Muscle layer of duodenum (tissue), 2 donors: ENCODE measurements around the gene GRIK4.

ENCODE experiments used
- H3K27ac ChIP-seq: one replicate; pipeline ENCODE4 v1.7.0; 2013; ENCODE audit warnings: mild to moderate bottlenecking, low read length
- H3K27me3 ChIP-seq: one replicate; pipeline ENCODE4 v1.7.0; 2013; ENCODE audit warnings: low read depth, mild to moderate bottlenecking, control low read depth, low read length
- H3K36me3 ChIP-seq, 2 donors: one replicate each; pipeline ENCODE4 v1.7.0; 2013; ENCODE audit warnings: low read length in 2 of 2, control low read depth in 1 of 2, mild to moderate bottlenecking in 1 of 2; ENCODE audit not compliant: insufficient read depth in 2 of 2, control insufficient read depth in 1 of 2
- H3K4me1 ChIP-seq, 2 donors: one replicate each; pipeline ENCODE4 v1.7.0; 2013; ENCODE audit warnings: low read length in 2 of 2, mild to moderate bottlenecking in 2 of 2, control low read depth in 1 of 2, moderate library complexity in 1 of 2; ENCODE audit not compliant: insufficient read depth in 2 of 2, control insufficient read depth in 1 of 2
- H3K4me3 ChIP-seq, 2 donors: one replicate each; pipeline ENCODE4 v1.7.0; 2013; ENCODE audit warnings: low read length in 2 of 2, low read depth in 1 of 2, mild to moderate bottlenecking in 1 of 2
- H3K9me3 ChIP-seq, 2 donors: one replicate each; pipeline ENCODE4 v1.7.0; 2013; ENCODE audit warnings: low read length in 2 of 2, control low read depth in 1 of 2, mild to moderate bottlenecking in 1 of 2; ENCODE audit not compliant: control insufficient read depth in 1 of 2
- donor health status: healthy.

Gene GRIK4

DNA sequence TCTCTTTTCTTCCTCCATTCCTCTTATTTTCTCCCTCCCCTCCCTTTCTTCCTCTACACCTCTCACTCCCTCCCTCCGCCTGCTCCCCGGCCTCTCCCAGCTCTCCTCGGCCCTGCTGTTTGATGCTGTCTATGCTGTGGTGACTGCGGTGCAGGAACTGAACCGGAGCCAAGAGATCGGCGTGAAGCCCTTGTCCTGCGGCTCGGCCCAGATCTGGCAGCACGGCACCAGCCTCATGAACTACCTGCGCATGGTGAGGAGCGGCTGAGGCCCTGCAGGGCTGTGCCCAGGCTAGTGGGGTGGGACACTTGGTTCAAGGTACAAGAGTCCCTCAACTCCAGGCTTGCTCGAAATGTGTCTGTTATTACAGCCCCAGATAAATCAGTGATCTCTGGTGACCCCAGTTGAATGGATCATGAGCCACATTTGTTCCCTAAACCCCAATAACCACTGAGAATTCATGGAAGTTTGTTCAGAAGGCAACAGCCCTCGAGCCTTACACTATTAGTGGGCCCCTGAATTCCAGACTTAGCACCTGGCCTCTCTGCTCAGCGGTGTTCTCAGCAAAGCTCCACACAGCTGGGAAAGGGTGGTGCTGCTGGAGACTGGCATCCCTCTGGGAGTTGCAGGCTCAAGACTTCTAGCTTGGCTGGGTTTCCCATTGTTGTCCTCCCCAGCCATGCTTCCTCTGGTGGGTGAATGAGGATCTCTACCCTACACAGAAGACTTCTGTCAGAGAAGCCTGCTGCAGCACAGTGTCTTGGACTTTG lies 362.6 kb downstream of the GRIK4 start:
- no peaks in the 10 kb centered on the region for H3K4me1 ChIP-seq
- no peaks in the 10 kb centered on the region for H3K27me3 ChIP-seq
- no peak overlapping the region for H3K4me3 ChIP-seq
- H3K36me3 ChIP-seq, result no peaks in the 10 kb centered on the region
- H3K9me3 ChIP-seq, result no peaks in the 10 kb centered on the region
- no peak overlapping the region for H3K27ac ChIP-seq

DNA sequence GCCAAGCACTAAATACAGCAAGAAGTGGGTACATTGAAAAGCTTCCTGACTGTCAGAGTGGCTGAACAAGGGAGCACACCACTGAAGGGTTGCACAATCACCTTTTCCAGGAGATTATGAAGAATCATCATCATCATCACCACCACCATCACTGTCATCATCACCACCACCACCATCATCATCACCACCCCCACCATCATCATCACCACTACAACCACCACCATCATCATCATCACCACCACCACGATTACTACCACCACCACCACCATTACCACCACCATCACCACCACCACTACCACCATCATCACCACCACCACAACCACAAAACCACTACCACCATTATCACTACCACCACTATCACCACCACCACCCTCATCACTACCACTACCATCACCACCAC lies 364.4 kb downstream of the GRIK4 start:
- Histone ChIP-seq H3K36me3 (no peaks in the 10 kb centered on the region), H3K9me3 (no peaks in the 10 kb centered on the region), H3K27me3 (no peaks in the 10 kb centered on the region), H3K4me1 (no peaks in the 10 kb centered on the region), H3K27ac (no peak overlapping the region), H3K4me3 (no peak overlapping the region)

GRCh38 chr11:120877746-120878365 lies 366.3 kb downstream of the GRIK4 start:
- Histone ChIP-seq H3K27me3 (no peaks in the 10 kb centered on the region), H3K9me3 (no peaks in the 10 kb centered on the region), H3K36me3 (no peaks in the 10 kb centered on the region), H3K27ac (no peak overlapping the region), H3K4me1 (no peaks in the 10 kb centered on the region), H3K4me3 (no peak overlapping the region)

DNA sequence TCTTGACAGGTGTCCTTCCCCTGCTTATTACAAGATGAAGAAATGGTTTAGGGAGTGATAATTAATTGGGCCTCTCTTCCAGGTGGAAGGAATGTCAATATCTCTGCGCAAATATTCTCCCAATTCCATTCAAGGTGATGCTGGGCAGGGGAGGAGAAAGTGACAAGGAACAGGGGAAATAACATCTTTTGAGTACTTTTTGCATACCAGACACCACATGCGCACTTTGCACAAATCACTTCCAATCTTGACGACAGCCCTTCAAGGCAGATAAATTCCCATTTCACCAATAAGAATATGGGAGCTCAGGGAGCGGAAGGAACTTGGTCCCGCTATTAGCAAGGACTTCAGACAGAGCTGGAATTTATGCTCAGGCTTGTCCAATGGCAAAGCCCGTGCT lies 367.2 kb downstream of the GRIK4 start:
- Histone ChIP-seq H3K9me3 (no peaks in the 10 kb centered on the region), H3K27ac (no peak overlapping the region), H3K4me3 (no peak overlapping the region), H3K36me3 (no peaks in the 10 kb centered on the region), H3K4me1 (no peaks in the 10 kb centered on the region), H3K27me3 (no peaks in the 10 kb centered on the region)

DNA sequence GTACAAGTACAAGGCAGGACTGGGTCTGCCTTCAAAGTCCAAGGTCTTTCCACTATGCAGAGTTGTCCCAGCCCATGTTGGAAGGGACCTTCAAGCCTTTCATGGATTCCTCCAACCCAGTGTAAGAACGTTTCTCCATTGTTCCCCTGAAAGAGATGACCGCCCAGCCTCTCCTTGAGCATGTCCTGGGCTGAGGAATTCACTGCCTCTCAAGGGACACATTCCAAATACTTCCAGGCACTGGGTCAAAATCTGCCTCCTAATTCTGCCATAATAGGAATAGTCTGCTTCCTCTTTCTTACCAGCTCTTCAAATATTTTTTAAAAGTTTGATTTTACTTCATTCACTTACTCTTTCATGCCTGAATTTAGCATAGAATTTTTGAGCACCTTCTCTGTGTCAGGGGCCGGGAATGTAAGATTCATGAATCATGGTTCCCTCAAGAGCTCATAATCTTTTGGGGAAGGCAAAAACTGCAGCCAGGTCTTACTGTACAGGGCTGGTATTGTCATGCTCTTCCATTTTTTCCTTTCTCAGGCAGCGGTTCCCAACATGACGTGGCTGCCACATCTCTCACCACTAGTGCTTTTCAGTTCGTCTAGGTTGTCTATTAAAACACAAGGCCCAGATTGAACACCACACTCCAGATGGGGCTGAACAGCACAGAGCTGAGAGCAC lies 369.1 kb downstream of the GRIK4 start:
- no peaks in the 10 kb centered on the region for H3K4me1 ChIP-seq
- H3K36me3 ChIP-seq, result no peaks in the 10 kb centered on the region
- H3K27me3 ChIP-seq, result no peaks in the 10 kb centered on the region
- no peak overlapping the region for H3K4me3 ChIP-seq
- no peaks in the 10 kb centered on the region for H3K9me3 ChIP-seq
- no peak overlapping the region for H3K27ac ChIP-seq

DNA sequence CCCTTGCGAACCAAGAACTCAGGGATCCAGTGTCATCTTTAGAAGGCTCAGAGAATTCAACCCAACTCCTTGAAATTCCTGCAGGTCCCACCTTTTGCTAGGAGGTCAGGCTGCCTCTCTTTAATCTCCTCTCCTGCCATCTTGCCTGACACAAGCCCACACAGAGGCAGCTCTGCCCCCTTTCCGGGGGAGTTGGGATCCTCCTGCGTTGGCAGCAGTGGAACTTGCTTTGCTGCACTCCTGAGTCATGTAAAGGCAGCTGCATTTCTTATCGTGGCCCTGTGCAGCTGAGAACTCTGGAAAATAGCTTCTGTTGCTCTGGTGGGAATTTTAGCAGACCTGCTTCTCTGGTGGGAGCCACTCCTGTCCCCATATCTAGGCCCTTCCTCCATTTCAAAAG lies 370.0 kb downstream of the GRIK4 start:
- no peaks in the 10 kb centered on the region for H3K27me3 ChIP-seq
- H3K9me3 ChIP-seq, result no peaks in the 10 kb centered on the region
- no peak overlapping the region for H3K4me3 ChIP-seq
- H3K36me3 ChIP-seq, result no peaks in the 10 kb centered on the region
- H3K4me1 ChIP-seq, result no peaks in the 10 kb centered on the region
- no peak overlapping the region for H3K27ac ChIP-seq

GRCh38 chr11:120882175-120882574 lies 370.6 kb downstream of the GRIK4 start:
- H3K4me1 ChIP-seq, result no peaks in the 10 kb centered on the region
- H3K9me3 ChIP-seq, result no peaks in the 10 kb centered on the region
- H3K27me3 ChIP-seq, result no peaks in the 10 kb centered on the region
- no peaks in the 10 kb centered on the region for H3K36me3 ChIP-seq
- no peak overlapping the region for H3K4me3 ChIP-seq
- no peak overlapping the region for H3K27ac ChIP-seq

DNA sequence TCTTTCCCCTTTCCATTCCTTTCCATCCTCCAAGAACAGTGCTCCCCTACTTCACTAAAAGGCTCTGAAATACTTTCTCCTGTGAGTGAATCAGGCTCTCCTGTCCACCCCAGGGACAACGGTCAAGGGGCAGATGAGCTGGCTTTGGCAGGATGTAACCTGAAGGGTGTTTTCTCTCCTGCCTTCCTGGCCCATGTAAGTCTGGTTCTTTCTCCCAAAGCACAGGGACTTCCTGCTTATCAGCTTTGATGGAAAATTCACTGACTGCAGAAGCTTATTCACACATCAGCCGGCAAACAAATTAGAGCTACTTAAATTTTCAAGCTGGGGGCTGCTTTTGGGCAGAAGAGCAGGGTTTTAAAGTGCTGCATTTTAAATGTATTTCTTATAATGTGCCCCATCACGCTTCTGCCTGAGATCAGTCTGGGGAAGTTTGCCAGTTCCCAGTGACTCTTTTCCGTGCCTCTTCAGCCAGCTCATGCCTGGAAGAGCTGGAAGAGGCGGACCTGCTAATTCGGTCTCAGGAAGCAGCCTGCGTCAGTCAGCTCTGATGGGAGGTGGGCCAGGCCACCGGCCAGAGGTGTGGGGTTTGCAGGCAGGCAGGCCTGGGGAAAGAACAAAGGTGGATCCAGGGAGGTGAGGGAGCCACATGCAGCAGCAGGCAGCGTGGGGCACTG lies 372.0 kb downstream of the GRIK4 start:
- no peak overlapping the region for H3K4me3 ChIP-seq
- H3K36me3 ChIP-seq, result no peaks in the 10 kb centered on the region
- no peaks in the 10 kb centered on the region for H3K4me1 ChIP-seq
- H3K27me3 ChIP-seq, result no peaks in the 10 kb centered on the region
- H3K9me3 ChIP-seq, result no peaks in the 10 kb centered on the region
- H3K27ac ChIP-seq, result no peak overlapping the region

DNA sequence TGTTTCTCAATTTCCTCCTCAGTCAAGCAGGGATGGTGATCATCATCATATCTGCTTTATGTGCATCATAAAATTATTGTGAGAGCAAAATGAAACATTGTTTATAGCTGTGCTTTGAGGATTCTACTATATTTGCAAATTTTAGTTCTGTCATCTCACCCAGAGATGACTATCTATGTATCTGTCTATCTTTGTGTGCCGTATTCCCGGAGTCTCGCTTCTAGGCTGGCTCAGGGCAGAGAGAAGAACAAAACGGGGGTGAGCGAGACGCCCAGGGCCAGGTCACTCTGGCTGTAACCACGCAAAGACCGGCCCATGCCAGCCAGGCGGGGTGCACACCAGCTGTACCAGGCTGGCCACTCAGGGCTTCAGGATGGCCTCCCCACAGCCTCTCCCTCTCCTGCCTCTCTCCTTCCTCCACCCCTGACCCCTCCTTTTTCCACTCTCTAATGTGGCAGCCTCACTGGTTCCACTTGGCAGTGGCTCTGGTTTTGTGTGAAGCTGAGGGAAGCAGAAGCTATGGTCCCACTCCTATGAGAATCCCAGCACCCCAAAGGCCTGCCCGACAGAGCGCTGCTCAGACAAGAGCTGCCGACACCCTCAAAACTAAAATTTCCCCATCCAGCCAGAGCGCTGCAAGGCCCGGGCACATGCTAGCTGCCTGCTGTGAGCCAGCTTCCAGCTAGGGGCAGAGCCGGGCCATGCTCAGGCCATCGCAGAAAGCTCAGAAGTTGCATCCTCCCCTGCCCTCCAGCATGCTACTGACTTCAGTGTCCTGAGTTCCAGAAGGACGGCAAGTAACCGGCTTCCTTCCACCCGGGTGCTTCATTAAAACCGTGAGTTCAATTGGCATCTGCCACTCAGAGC lies 372.8 kb downstream of the GRIK4 start:
- Histone ChIP-seq H3K27ac (no peak overlapping the region), H3K4me1 (no peaks in the 10 kb centered on the region), H3K36me3 (no peaks in the 10 kb centered on the region), H3K27me3 (no peaks in the 10 kb centered on the region), H3K4me3 (no peak overlapping the region), H3K9me3 (no peaks in the 10 kb centered on the region)

DNA sequence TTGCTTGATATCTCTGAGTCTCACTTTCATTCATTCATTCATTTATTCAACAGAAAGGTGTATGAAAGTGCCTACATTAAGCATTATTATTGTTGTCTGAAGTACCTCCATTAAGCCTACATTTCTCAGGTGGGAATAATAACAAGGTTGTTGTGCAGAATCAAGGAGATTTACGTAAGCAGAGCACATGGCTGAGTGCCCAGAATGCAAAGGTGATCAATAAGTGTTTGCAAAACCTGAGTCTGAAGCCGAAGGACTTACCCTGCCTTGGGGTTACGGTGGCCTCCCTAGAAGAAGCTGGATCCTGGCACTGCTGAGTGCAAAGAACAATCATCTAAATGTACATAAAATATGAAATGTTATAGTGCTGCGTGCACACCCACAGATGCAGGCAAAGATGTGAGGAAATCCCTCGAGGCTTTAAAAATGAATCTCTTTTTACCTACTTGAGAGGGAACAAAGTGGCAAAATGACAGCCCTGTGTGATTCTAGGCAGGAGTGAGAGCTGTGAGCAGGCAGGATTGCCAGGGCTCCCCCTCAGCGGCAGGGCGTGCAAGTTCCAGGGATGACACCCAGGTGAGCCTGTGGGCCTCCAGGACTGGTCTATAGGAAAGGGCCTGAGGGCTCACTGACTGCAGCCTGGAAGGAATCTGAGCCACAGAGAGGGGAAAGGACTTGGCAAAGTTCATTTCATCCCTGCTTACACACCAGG lies 379.2 kb downstream of the GRIK4 start:
- Histone ChIP-seq H3K4me1 (no peaks in the 10 kb centered on the region), H3K4me3 (no peak overlapping the region), H3K9me3 (no peaks in the 10 kb centered on the region), H3K27ac (no peak overlapping the region), H3K36me3 (no peaks in the 10 kb centered on the region), H3K27me3 (peaks cover 3% of the 10 kb centered on the region)
